Keratinocyte (primary cell): Measurements from ENCODE around the gene C11orf42. TPM values are rescaled to one million over a fixed set of nuclear protein-coding genes. Genes with fewer than 3 reads are reported as not detected.

Source experiments
- DNase-seq: peaks from one replicate; pipeline ENCODE4 v3.0.0-alpha.2; 2011; ENCODE audit warnings: low read depth, missing footprints, low spot score
- FAIRE-seq: peaks from 2 replicates; lab custom pipeline; 2011; peaks lifted over from hg19 to GRCh38; lab: Jason Lieb, UNC
- H2AFZ ChIP-seq: 2 replicates; pipeline ENCODE4 v1.6.0; 2012; ENCODE audit warnings: low read length, control low read depth, inconsistent platforms; ENCODE audit not compliant: control insufficient read depth
- H3K27ac ChIP-seq: 2 replicates; pipeline ENCODE4 v1.5.1; 2011; ENCODE audit warnings: low read length; ENCODE audit not compliant: control insufficient read depth, insufficient read depth
- H3K27me3 ChIP-seq: 3 replicates; pipeline ENCODE4 v1.6.0; 2011; ENCODE audit warnings: low read length; ENCODE audit not compliant: control insufficient read depth, insufficient read depth; ENCODE audit errors: extremely low read depth
- H3K36me3 ChIP-seq, 2 experiments: 2 replicates in 1 of 2; 3 replicates in 1 of 2; pipeline ENCODE4 v1.5.1; 2011; ENCODE audit warnings: low read length in 2 of 2, mild to moderate bottlenecking in 1 of 2; ENCODE audit not compliant: control insufficient read depth in 2 of 2, insufficient read depth in 2 of 2; ENCODE audit errors: extremely low read depth in 1 of 2
- H3K4me1 ChIP-seq: 3 replicates; pipeline ENCODE4 v1.5.1; 2011; ENCODE audit warnings: low read length; ENCODE audit not compliant: control insufficient read depth, insufficient read depth; ENCODE audit errors: extremely low read depth
- H3K4me2 ChIP-seq: 3 replicates; pipeline ENCODE4 v1.6.0; 2011; ENCODE audit warnings: low read depth, low read length; ENCODE audit not compliant: control insufficient read depth, insufficient read depth; ENCODE audit errors: extremely low read depth
- H3K4me3 ChIP-seq, 3 experiments: fragments of 200-600 bp in 1 of 3; sonication (generic) in 1 of 3; 2 replicates in 2 of 3; 3 replicates in 1 of 3; pipeline ENCODE4 v1.5.1; 2011 to 2016; ENCODE audit warnings: low read length in 3 of 3, mild to moderate bottlenecking in 3 of 3, control low read depth in 2 of 3, inconsistent platforms in 1 of 3, low read depth in 1 of 3, mixed read lengths in 1 of 3, mixed run types in 1 of 3, moderate library complexity in 1 of 3; ENCODE audit not compliant: control insufficient read depth in 2 of 3, insufficient read depth in 2 of 3; ENCODE audit errors: extremely low read depth in 1 of 3
- H3K79me2 ChIP-seq: 2 replicates; pipeline ENCODE4 v1.6.0; 2012; ENCODE audit warnings: low read length; ENCODE audit not compliant: control insufficient read depth, insufficient read depth
- H3K9ac ChIP-seq: 3 replicates; pipeline ENCODE4 v1.6.0; 2011; ENCODE audit warnings: low read length; ENCODE audit not compliant: control insufficient read depth, insufficient read depth; ENCODE audit errors: extremely low read depth
- H3K9me1 ChIP-seq: 3 replicates; pipeline ENCODE4 v1.6.0; 2011; ENCODE audit warnings: low read length; ENCODE audit not compliant: control insufficient read depth, insufficient read depth; ENCODE audit errors: extremely low read depth
- H3K9me3 ChIP-seq: 2 replicates; pipeline ENCODE4 v1.5.1; 2012; ENCODE audit warnings: low read depth, low read length; ENCODE audit not compliant: control insufficient read depth
- H4K20me1 ChIP-seq: 3 replicates; pipeline ENCODE4 v1.6.0; 2011; ENCODE audit warnings: low read length; ENCODE audit not compliant: control insufficient read depth, insufficient read depth; ENCODE audit errors: extremely low read depth
- CTCF ChIP-seq, 3 experiments: IDR thresholded peaks in 1 of 3; conservative IDR thresholded peaks in 1 of 3; optimal IDR thresholded peaks in 1 of 3; 2 replicates in 2 of 3; 3 replicates in 1 of 3; pipeline versions ENCODE3 to v1.5.1; 2011; ENCODE audit warnings: low read length in 3 of 3, mild to moderate bottlenecking in 3 of 3, moderate library complexity in 2 of 3, control low read depth in 1 of 3, inconsistent platforms in 1 of 3; ENCODE audit not compliant: insufficient read depth in 2 of 3; ENCODE audit errors: extremely low read depth in 1 of 3
- EZH2 ChIP-seq: IDR thresholded peaks from one replicate; pipeline ENCODE4 v1.6.1; 2012; ENCODE audit warnings: inconsistent platforms, mild to moderate bottlenecking, low read length, moderate library complexity
- dilution Hi-C: fragments of 300-500 bp; cut with MboI; formaldehyde crosslinking; loops from one replicate; pipeline ENCODE4 v1.7.0; 2020; ENCODE audit warnings: low sequenced_read_pairs; ENCODE audit not compliant: extremely low pct_ligation_motif_present
- polyA plus RNA-seq, 5 experiments: library from polyadenylated mRNA; depleted of rRNA in 3 of 5; stranded (reverse) in 3 of 5; stranded (forward) in 1 of 5; unstranded in 1 of 5; fragments of >200 nt; gene quantifications; 1 replicate in 1 of 5; 2 replicates in 3 of 5; 3 replicates in 1 of 5; pipeline versions ENCODE4 v1.2.1 to v1.2.3, GENCODE V29; 2011 to 2012; ENCODE audit warnings: missing spikeins in 2 of 5, low read depth in 1 of 5, low replicate concordance in 1 of 5

The C11orf42 gene
- polyA plus RNA-seq, 1 donor (not counting 4 experiments of a cell fraction or from before 2014, with no cell fraction given): not detected

DNA sequence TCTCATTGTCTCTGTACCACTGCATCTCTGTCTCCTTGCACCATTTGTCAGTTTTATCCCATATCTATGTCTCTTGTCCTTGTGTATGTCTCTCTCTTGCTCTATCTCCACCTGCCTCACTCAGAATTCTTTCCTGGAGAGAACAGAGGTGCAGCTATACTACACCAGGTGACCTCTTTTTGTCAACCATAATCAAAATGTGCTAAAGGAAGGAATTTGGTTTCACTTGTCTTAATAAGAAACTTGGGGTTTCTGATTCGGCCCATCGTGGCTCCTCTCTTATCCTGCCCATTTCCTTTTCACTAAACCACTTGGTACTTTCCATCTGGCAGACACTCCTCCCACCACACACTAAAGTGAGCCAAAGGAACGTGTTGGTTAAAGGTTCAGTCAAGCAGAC is 2.0 kb upstream of the C11orf42 start:
- H3K27ac ChIP-seq: no peak overlapping the region
- no peaks in the 10 kb centered on the region for H3K4me1 ChIP-seq
- TF ChIP-seq EZH2 (no peak), CTCF (optimal IDR thresholded peaks at IDR 0.05 in 1 of 3, IDR thresholded peaks at IDR 0.05 in 1 of 3, conservative IDR thresholded peaks at IDR 0.05 in 1 of 3; ENCODE audit: extremely low read depth in 1 of 3, insufficient read depth in 2 of 3, low read length in 3 of 3) (no peak)
- no peaks in the 10 kb centered on the region for H3K9me3 ChIP-seq
- no peaks in the 10 kb centered on the region for H3K79me2 ChIP-seq
- dilution Hi-C loops: no loop called here
- H4K20me1 ChIP-seq: no peaks in the 10 kb centered on the region
- H2AFZ ChIP-seq: no peak overlapping the region
- no peak overlapping the region for H3K9ac ChIP-seq
- no peaks in the 10 kb centered on the region for H3K9me1 ChIP-seq
- H3K4me3 ChIP-seq: no peak overlapping the region
- no peaks in the 10 kb centered on the region for H3K27me3 ChIP-seq
- H3K4me2 ChIP-seq: no peak overlapping the region
- H3K36me3 ChIP-seq: peaks cover 0 to 3% of the 10 kb centered on the region in 2 experiments
- FAIRE-seq (no peak), DNase-seq (no peak)

DNA sequence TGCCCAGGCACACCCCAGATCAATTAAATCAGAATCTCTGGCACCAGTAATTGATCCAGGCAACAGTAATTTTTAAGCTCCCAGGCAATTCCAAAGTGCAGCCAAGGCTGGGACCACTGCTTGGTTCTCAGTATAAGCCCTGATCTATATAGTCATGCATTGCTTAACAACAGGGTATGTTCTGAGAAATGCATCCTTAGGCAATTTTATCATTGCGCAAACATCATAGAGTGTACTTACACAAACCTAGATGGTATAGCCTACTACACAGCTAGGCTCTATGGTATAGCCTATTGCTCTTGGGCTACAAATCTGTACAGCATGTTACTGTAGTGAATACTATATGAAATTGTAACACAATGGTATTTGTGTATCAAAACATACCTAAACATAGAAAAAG is 651 bp upstream of the C11orf42 start:
- no peak overlapping the region for H3K4me3 ChIP-seq
- dilution Hi-C loops: no loop called here
- no peak overlapping the region for H3K4me2 ChIP-seq
- DNase-seq (no peak), FAIRE-seq (no peak)
- H3K36me3 ChIP-seq: peaks cover 2 to 4% of the 10 kb centered on the region in 2 experiments
- H2AFZ ChIP-seq: no peak overlapping the region
- no peak for TF ChIP-seq CTCF (optimal IDR thresholded peaks at IDR 0.05 in 1 of 3, IDR thresholded peaks at IDR 0.05 in 1 of 3, conservative IDR thresholded peaks at IDR 0.05 in 1 of 3; ENCODE audit: extremely low read depth in 1 of 3, insufficient read depth in 2 of 3, low read length in 3 of 3)
- TF ChIP-seq EZH2: no peak
- no peak overlapping the region for H3K27ac ChIP-seq
- H3K79me2 ChIP-seq: no peaks in the 10 kb centered on the region
- H3K9me3 ChIP-seq: no peaks in the 10 kb centered on the region
- H3K9ac ChIP-seq: no peak overlapping the region
- no peaks in the 10 kb centered on the region for H3K9me1 ChIP-seq
- no peaks in the 10 kb centered on the region for H3K27me3 ChIP-seq
- H3K4me1 ChIP-seq: no peaks in the 10 kb centered on the region
- H4K20me1 ChIP-seq: no peaks in the 10 kb centered on the region
